ENCODE data around the gene DHFR2. TPM values are rescaled to one million over a fixed set of nuclear protein-coding genes. Genes with fewer than 3 reads are reported as not detected.
"Not testable (repeated sequence)": the region's sequence is repeated elsewhere in the genome, so short reads cannot be mapped to it uniquely, and the experiment has no call there.

The DHFR2 gene
- 8.0 to 9.6 TPM (median 8.2 TPM) in 3 replicates for total RNA-seq

GRCh38 chr3:94062513-94063404 lies at the start of gene DHFR2, which contains the start of gene NSUN3:
DHFR2 (minus strand) TSS chr3:94062916; CDS start chr3:94061511, 1,405 bp downstream.
NSUN3 (plus strand) TSS chr3:94063061; CDS start chr3:94063127, 66 bp downstream.
- Mint-ChIP-seq H3K4me3 (peak within 1 kb of the TSS; percentile 97), H3K4me1 (peaks cover 30% of the 10 kb centered on the region), H3K27me3 (ENCODE audit: low read depth) (no peaks in the 10 kb centered on the region), H3K27ac (peak within 1 kb of the TSS; percentile 100), H3K9me3 (peaks cover 4% of the 10 kb centered on the region), H3K36me3 (peaks cover 21% of the 10 kb centered on the region)
- no peak for TF ChIP-seq CTCF (IDR thresholded peaks at IDR 0.05; ENCODE audit: unreplicated experiment)
- DNase-seq (ENCODE audit: low spot score in 2 of 2, unreplicated experiment in 2 of 2): peak; percentile 66 to 82

DNA sequence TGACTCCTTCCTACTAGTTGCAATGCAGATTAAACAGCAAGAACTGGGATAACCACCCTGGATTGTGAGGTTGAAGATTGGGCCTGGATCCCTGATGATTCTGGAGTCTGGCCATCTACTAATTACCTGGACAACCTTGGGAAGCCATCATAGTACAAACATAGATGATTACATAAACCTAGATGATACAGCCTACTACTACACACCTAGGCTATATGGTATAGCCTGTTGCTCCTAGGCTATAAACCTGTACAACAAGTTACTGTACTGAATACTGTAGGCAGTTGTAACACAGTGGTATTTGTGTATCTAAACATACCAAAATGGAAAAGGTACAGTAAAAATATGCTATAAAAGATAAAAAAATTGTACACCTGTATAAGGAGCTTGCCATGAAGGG lies 48.1 kb upstream of the DHFR2 start:
- peaks cover 12% of the 10 kb centered on the region for H3K36me3 Mint-ChIP-seq
- H3K27me3 Mint-ChIP-seq (ENCODE audit: low read depth): no peaks in the 10 kb centered on the region
- H3K4me3 Mint-ChIP-seq: no peak overlapping the region
- no peaks in the 10 kb centered on the region for H3K9me3 Mint-ChIP-seq
- TF ChIP-seq CTCF (IDR thresholded peaks at IDR 0.05; ENCODE audit: unreplicated experiment): no peak
- no peak overlapping the region for H3K27ac Mint-ChIP-seq
- H3K4me1 Mint-ChIP-seq: peaks cover 43% of the 10 kb centered on the region
- DNase-seq (ENCODE audit: low spot score in 2 of 2, unreplicated experiment in 2 of 2): no peak

DNA sequence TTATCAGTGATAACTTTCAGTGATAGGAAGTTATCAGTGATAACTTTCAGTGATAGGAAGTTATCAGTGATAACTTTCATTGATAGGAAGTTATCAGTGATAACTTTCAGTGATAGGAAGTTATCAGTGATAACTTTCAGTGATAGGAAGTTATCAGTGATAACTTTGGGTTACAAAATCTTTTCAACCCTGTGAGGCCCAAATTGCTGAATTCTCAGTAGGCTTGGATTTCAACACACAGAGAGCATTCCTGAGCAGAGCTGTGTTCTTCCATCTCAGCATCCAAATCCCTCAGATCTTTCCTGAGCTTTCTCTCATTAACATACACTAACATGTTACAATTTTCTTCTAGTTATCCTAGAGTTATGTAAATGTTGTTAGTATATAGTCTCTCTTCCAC lies 47.5 kb upstream of the DHFR2 start:
- H3K27me3 Mint-ChIP-seq (ENCODE audit: low read depth); DNase-seq (ENCODE audit: low spot score in 2 of 2, unreplicated experiment in 2 of 2); H3K4me3 Mint-ChIP-seq; H3K27ac Mint-ChIP-seq; H3K9me3 Mint-ChIP-seq: not testable (repeated sequence)
- peaks cover 46% of the 10 kb centered on the region for H3K4me1 Mint-ChIP-seq
- peaks cover 13% of the 10 kb centered on the region for H3K36me3 Mint-ChIP-seq

- Mint-ChIP-seq H3K4me1 (peaks cover 32% of the 10 kb centered on the region), H3K36me3 (peaks cover 7% of the 10 kb centered on the region), H3K27me3 (ENCODE audit: low read depth) (no peaks in the 10 kb centered on the region), H3K4me3 (no peak overlapping the region), H3K9me3 (no peaks in the 10 kb centered on the region), H3K27ac (peak overlapping the region; percentile 74)
- no peak for DNase-seq (ENCODE audit: low spot score in 2 of 2, unreplicated experiment in 2 of 2)
- no peak for TF ChIP-seq CTCF (IDR thresholded peaks at IDR 0.05; ENCODE audit: unreplicated experiment)
These were observed 43.6 kb upstream of the DHFR2 start for GRCh38 chr3:94106268-94106667.

DNA sequence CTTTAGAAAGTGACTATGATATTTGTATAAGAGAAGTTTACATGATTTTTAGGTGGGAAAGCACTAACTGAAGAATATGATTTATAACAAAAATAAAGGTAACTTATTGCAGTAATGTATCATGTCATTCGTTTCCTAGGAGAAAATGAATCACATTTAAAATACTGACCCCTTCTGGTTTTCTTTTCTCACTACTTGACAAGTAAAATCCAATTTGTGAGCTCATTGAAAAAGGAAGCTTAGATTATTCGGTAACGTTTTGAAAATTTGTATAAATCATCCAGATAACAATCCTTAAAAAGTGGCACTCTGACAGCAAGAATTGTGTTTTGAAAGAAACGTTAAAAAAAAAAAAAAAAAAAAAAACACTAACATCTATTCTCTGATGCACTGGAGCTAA lies 39.1 kb upstream of the DHFR2 start:
- Mint-ChIP-seq H3K36me3 (peaks cover 33% of the 10 kb centered on the region), H3K4me3 (no peak overlapping the region), H3K9me3 (no peaks in the 10 kb centered on the region), H3K27me3 (ENCODE audit: low read depth) (no peaks in the 10 kb centered on the region), H3K4me1 (peaks cover 16% of the 10 kb centered on the region), H3K27ac (no peak overlapping the region)
- TF ChIP-seq CTCF (IDR thresholded peaks at IDR 0.05; ENCODE audit: unreplicated experiment): no peak
- DNase-seq (ENCODE audit: low spot score in 2 of 2, unreplicated experiment in 2 of 2): no peak

DNA sequence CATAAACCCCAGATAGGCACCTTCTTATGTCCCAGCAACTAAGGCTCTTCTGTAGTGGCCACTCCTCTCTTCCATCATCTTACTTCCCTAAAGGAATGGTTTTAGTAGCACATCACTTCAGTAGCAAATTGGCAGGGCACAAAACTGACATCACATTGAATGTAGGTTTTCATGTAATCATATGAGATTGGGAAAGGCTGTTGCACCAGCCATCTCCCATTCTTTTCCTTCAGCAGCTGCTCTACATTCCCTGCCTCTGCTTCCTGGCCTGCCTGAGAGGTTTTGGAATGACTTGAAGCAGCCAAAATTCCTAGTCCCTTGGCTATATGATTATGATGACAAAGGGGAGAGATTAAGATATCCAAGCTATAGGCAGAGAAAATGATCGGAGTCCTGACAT lies 36.6 kb upstream of the DHFR2 start:
- Mint-ChIP-seq H3K27ac (no peak overlapping the region), H3K27me3 (ENCODE audit: low read depth) (no peaks in the 10 kb centered on the region), H3K36me3 (peaks cover 42% of the 10 kb centered on the region), H3K4me3 (no peak overlapping the region), H3K9me3 (no peaks in the 10 kb centered on the region), H3K4me1 (no peaks in the 10 kb centered on the region)
- no peak for DNase-seq (ENCODE audit: low spot score in 2 of 2, unreplicated experiment in 2 of 2)
- no peak for TF ChIP-seq CTCF (IDR thresholded peaks at IDR 0.05; ENCODE audit: unreplicated experiment)

Measured in mesothelial cell of epicardium (in vitro differentiated cells).